H1 (cell line): ENCODE results near the gene OR51B2. TPM values are rescaled to one million over a fixed set of nuclear protein-coding genes. Genes with fewer than 3 reads are reported as not detected.
"Not testable (repeated sequence)": the region's sequence is repeated elsewhere in the genome, so short reads cannot be mapped to it uniquely, and the experiment has no call there.

ENCODE experiments used
- CTCF ChIA-PET: fragments of 300-600 bp; sonication (Branson Sonifier 250); formaldehyde crosslinking; loops from one replicate; lab custom pipeline; 2021; ENCODE audit not compliant: partially characterized antibody; lab: Charles Lee
- POLR2A ChIA-PET: fragments of 300-600 bp; sonication (Branson Sonifier 250); formaldehyde crosslinking; loops from one replicate; lab custom pipeline; 2021; ENCODE audit warnings: inconsistent platforms; ENCODE audit not compliant: partially characterized antibody; lab: Charles Lee
- DNase-seq, 2 experiments: peaks; one replicate each; pipeline versions ENCODE4 v3.0.0 to v3.0.0-alpha.2; 2010 to 2022; ENCODE audit warnings: low spot score in 2 of 2, low read depth in 1 of 2, mixed read lengths in 1 of 2
- FAIRE-seq: peaks from 2 replicates; lab custom pipeline; 2011; peaks lifted over from hg19 to GRCh38; lab: Jason Lieb, UNC
- H2AFZ ChIP-seq: 2 replicates; pipeline ENCODE4 v1.8.1; 2012; ENCODE audit warnings: low read length, inconsistent platforms
- H2AK5ac ChIP-seq: 2 replicates; pipeline ENCODE4 v1.6.1; 2013; ENCODE audit warnings: low read depth, low read length
- H2BK120ac ChIP-seq: replicated peaks from 2 replicates; pipeline ENCODE3; 2013; ENCODE audit warnings: low read depth, low read length, inconsistent platforms
- H2BK12ac ChIP-seq: 2 replicates; pipeline ENCODE4 v1.6.1; 2013; ENCODE audit warnings: low read depth, low read length
- H2BK15ac ChIP-seq: 2 replicates; pipeline ENCODE4 v1.6.1; 2013; ENCODE audit warnings: low read length
- H2BK20ac ChIP-seq: 2 replicates; pipeline ENCODE4 v1.6.1; 2013; ENCODE audit warnings: low read length
- H2BK5ac ChIP-seq: 2 replicates; pipeline ENCODE4 v1.6.1; 2013; ENCODE audit warnings: low read depth, low read length
- H3K14ac ChIP-seq: 2 replicates; pipeline ENCODE4 v1.6.1; 2013; ENCODE audit warnings: inconsistent platforms; ENCODE audit not compliant: insufficient read length
- H3K18ac ChIP-seq: 2 replicates; pipeline ENCODE4 v1.6.1; 2013; ENCODE audit warnings: low read length; ENCODE audit errors: extremely low read depth
- H3K23ac ChIP-seq: 2 replicates; pipeline ENCODE4 v1.6.1; 2013; ENCODE audit warnings: inconsistent platforms; ENCODE audit not compliant: insufficient read length
- H3K23me2 ChIP-seq: 2 replicates; pipeline ENCODE4 v1.6.1; 2013; ENCODE audit warnings: low read depth, low read length
- H3K27ac ChIP-seq: 2 replicates; pipeline ENCODE4 v1.6.1; 2011; ENCODE audit warnings: low read depth, low read length, inconsistent platforms
- H3K27me3 ChIP-seq, 4 experiments: replicated peaks in 1 of 4; 1 replicate in 1 of 4; 2 replicates in 3 of 4; pipeline versions ENCODE4 v1.6.1 to v1.8.1; 2011 to 2013; ENCODE audit warnings: low read length in 3 of 4, mild to moderate bottlenecking in 3 of 4, inconsistent platforms in 2 of 4, mixed read lengths in 2 of 4, moderate library complexity in 1 of 4; ENCODE audit not compliant: control insufficient read depth in 3 of 4, insufficient read depth in 3 of 4; ENCODE audit errors: extremely low read depth in 1 of 4
- H3K36me3 ChIP-seq, 4 experiments: 2 replicates each; pipeline versions ENCODE4 v1.6.1 to v1.8.1; 2011 to 2013; ENCODE audit warnings: mild to moderate bottlenecking in 4 of 4, low read length in 3 of 4, moderate library complexity in 2 of 4, control low read depth in 1 of 4, inconsistent platforms in 1 of 4; ENCODE audit not compliant: insufficient read depth in 4 of 4, control insufficient read depth in 2 of 4
- H3K4ac ChIP-seq: replicated peaks from 2 replicates; pipeline ENCODE3; 2013; ENCODE audit warnings: low read length, low read depth, mixed read lengths, inconsistent platforms; ENCODE audit not compliant: insufficient read length
- H3K4me1 ChIP-seq, 4 experiments: replicated peaks in 1 of 4; 1 replicate in 1 of 4; 2 replicates in 3 of 4; pipeline versions ENCODE4 v1.6.1 to v1.8.1; 2011 to 2013; ENCODE audit warnings: low read length in 3 of 4, inconsistent platforms in 2 of 4, mixed read lengths in 1 of 4; ENCODE audit not compliant: insufficient read depth in 4 of 4, control insufficient read depth in 3 of 4
- H3K4me2 ChIP-seq, 2 experiments: 2 replicates each; pipeline versions ENCODE4 v1.6.1 to v1.8.1; 2011 to 2013; ENCODE audit warnings: low read depth in 2 of 2, low read length in 2 of 2, control low read depth in 1 of 2, inconsistent platforms in 1 of 2, mild to moderate bottlenecking in 1 of 2; ENCODE audit not compliant: insufficient read depth in 1 of 2
- H3K4me3 ChIP-seq, 4 experiments: fragments of 200-600, 300-600 bp in 1 of 4; sonication (generic), shearing (Covaris generic), sonication (Bioruptor Twin) in 1 of 4; 2 replicates each; pipeline versions ENCODE4 v1.5.1 to v1.8.1; 2011 to 2016; ENCODE audit warnings: low read length in 4 of 4, low read depth in 3 of 4, control low read depth in 2 of 4, inconsistent platforms in 2 of 4, mild to moderate bottlenecking in 2 of 4, mixed read lengths in 1 of 4, moderate library complexity in 1 of 4; ENCODE audit not compliant: insufficient read depth in 2 of 4; ENCODE audit errors: extremely low read depth in 1 of 4
- H3K56ac ChIP-seq: replicated peaks from 2 replicates; pipeline ENCODE3; 2013; ENCODE audit warnings: low read depth, mild to moderate bottlenecking, mixed read lengths, low read length, inconsistent platforms; ENCODE audit not compliant: insufficient read length
- H3K79me1 ChIP-seq: 2 replicates; pipeline ENCODE4 v1.6.1; 2013; ENCODE audit warnings: low read depth, low read length, control low read depth
- H3K79me2 ChIP-seq, 2 experiments: 2 replicates each; pipeline versions ENCODE4 v1.6.1 to v1.8.1; 2012 to 2013; ENCODE audit warnings: low read length in 2 of 2, mild to moderate bottlenecking in 2 of 2, inconsistent platforms in 1 of 2; ENCODE audit not compliant: insufficient read depth in 2 of 2, control insufficient read depth in 1 of 2
- H3K9ac ChIP-seq, 4 experiments: replicated peaks in 1 of 4; 1 replicate in 1 of 4; 2 replicates in 3 of 4; pipeline versions ENCODE4 v1.6.1 to v1.8.1; 2011 to 2013; ENCODE audit warnings: low read depth in 3 of 4, low read length in 3 of 4, control low read depth in 2 of 4, mild to moderate bottlenecking in 2 of 4, moderate library complexity in 2 of 4, inconsistent platforms in 1 of 4; ENCODE audit errors: extremely low read depth in 1 of 4
- H3K9me3 ChIP-seq, 2 experiments: 2 replicates each; pipeline versions ENCODE4 v1.6.1 to v1.8.1; 2012 to 2013; ENCODE audit warnings: mild to moderate bottlenecking in 2 of 2, moderate library complexity in 2 of 2, control low read depth in 1 of 2, inconsistent platforms in 1 of 2, low read depth in 1 of 2, low read length in 1 of 2, mixed read lengths in 1 of 2; ENCODE audit not compliant: insufficient read depth in 2 of 2
- H4K20me1 ChIP-seq, 2 experiments: replicated peaks in 1 of 2; 2 replicates each; pipeline versions ENCODE3 to v1.8.1; 2011 to 2013; ENCODE audit warnings: inconsistent platforms in 2 of 2, low read length in 2 of 2, mild to moderate bottlenecking in 1 of 2; ENCODE audit not compliant: insufficient read depth in 2 of 2, control insufficient read depth in 1 of 2
- H4K5ac ChIP-seq: 2 replicates; pipeline ENCODE4 v1.6.1; 2013; ENCODE audit warnings: low read length, low read depth, mixed read lengths, inconsistent platforms; ENCODE audit not compliant: insufficient read length
- H4K8ac ChIP-seq: 2 replicates; pipeline ENCODE4 v1.8.0; 2013; ENCODE audit warnings: mild to moderate bottlenecking, moderate library complexity, low read length, inconsistent platforms; ENCODE audit not compliant: insufficient read depth; ENCODE audit errors: extremely low read depth
- H4K91ac ChIP-seq: replicated peaks from 2 replicates; pipeline ENCODE3; 2013; ENCODE audit warnings: low read length, mixed read lengths, inconsistent platforms; ENCODE audit not compliant: insufficient read length
- WGBS, 2 experiments: shearing (Covaris generic) in 1 of 2; methylation state at CpG; one replicate each; pipeline versions ENCODE4 v1.1.6 to v1.1.7; 2013 to 2015; ENCODE audit warnings: low lambda C conversion rate in 2 of 2, mixed read lengths in 2 of 2, inconsistent platforms in 1 of 2, low coverage in 1 of 2, missing lambda C conversion rate in 1 of 2; ENCODE audit not compliant: insufficient replicate concordance in 2 of 2, insufficient coverage in 1 of 2, insufficient read length in 1 of 2; ENCODE audit errors: extremely low coverage in 1 of 2, missing lambda C conversion rate in 1 of 2; 5-methylcytosine and 5-hydroxymethylcytosine counted together
- polyA plus RNA-seq, 7 experiments: library from polyadenylated mRNA; depleted of rRNA in 3 of 7; stranded (reverse) in 5 of 7; unstranded in 2 of 7; fragments of >200 nt in 5 of 7; fragments of 200-250 nt in 2 of 7; gene quantifications; 1 replicate in 5 of 7; 2 replicates in 1 of 7; 4 replicates in 1 of 7; pipeline versions ENCODE4 v1.2.1 to v1.2.3, GENCODE V29; 2011 to 2013; ENCODE audit warnings: missing spikeins in 2 of 7, mixed read lengths in 2 of 7
- total RNA-seq: library from RNA; stranded (reverse); fragmentation: NEBNext Ultra II Directional; extraction: Animal tissue kit (Norgen Biotek cat#: 25700); gene quantifications from 2 replicates; pipeline ENCODE4 v1.2.1, GENCODE V29; 2021
- TF ChIP-seq, protein P1 (sequence below), 3 experiments: IDR thresholded peaks; 1 replicate in 2 of 3; 2 replicates in 1 of 3; pipeline versions ENCODE4 v1.5.1 to v1.6.1; 2011; ENCODE audit warnings: low read length in 3 of 3, mild to moderate bottlenecking in 3 of 3, inconsistent platforms in 2 of 3, low read depth in 1 of 3, moderate library complexity in 1 of 3; ENCODE audit not compliant: insufficient read depth in 1 of 3; ENCODE audit errors: control extremely low read depth in 1 of 3

OR51B2 gene
- total and polyA plus RNA-seq, 2 of the 8 experiments (the other 6 are each of a cell fraction or from before 2014, with no cell fraction given) = not detected

DNA sequence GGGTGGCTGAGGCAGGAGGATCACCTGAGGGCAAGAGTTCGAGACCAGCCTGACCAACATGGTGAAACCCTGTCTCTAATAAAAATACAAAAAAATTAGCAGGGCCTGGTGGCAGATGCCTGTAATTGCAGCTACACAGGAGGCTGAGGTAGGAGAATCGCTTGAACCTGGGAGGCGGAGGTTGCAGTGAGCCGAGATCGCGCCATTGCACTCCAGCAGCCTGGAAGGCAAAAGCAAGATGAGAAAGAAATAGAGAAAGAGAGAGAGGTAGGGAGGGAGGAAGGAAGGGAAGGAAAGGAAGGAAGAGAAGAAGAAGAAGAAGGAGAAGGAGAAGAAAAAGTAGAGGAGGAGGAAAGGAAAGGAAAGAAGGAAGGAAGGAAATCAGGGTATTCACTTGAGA lies 42.3 kb upstream of the OR51B2 start:
- FAIRE-seq, H3K27ac ChIP-seq, H3K4me2 ChIP-seq, H3K9ac ChIP-seq, H3K18ac ChIP-seq, H2AK5ac ChIP-seq, DNase-seq, H3K4ac ChIP-seq, H3K4me1 ChIP-seq, H4K20me1 ChIP-seq, H2BK15ac ChIP-seq, H2BK120ac ChIP-seq, H2BK20ac ChIP-seq, H4K5ac ChIP-seq, H4K91ac ChIP-seq, H2BK12ac ChIP-seq, H3K23ac ChIP-seq, H3K23me2 ChIP-seq, H2AFZ ChIP-seq, H3K27me3 ChIP-seq, POLR2A ChIA-PET, H3K4me3 ChIP-seq, H3K36me3 ChIP-seq, H3K14ac ChIP-seq, H3K56ac ChIP-seq, H4K8ac ChIP-seq, H3K9me3 ChIP-seq, H3K79me1 ChIP-seq, H3K79me2 ChIP-seq, H2BK5ac ChIP-seq: not testable (repeated sequence)
- WGBS, 2 experiments = 76% methylated on average over 6 of the region's 6 CpGs; no CpG with 5 or more reads in 1 of the 2 experiments
- TF ChIP-seq, protein P1, sequence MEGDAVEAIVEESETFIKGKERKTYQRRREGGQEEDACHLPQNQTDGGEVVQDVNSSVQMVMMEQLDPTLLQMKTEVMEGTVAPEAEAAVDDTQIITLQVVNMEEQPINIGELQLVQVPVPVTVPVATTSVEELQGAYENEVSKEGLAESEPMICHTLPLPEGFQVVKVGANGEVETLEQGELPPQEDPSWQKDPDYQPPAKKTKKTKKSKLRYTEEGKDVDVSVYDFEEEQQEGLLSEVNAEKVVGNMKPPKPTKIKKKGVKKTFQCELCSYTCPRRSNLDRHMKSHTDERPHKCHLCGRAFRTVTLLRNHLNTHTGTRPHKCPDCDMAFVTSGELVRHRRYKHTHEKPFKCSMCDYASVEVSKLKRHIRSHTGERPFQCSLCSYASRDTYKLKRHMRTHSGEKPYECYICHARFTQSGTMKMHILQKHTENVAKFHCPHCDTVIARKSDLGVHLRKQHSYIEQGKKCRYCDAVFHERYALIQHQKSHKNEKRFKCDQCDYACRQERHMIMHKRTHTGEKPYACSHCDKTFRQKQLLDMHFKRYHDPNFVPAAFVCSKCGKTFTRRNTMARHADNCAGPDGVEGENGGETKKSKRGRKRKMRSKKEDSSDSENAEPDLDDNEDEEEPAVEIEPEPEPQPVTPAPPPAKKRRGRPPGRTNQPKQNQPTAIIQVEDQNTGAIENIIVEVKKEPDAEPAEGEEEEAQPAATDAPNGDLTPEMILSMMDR (IDR thresholded peaks at IDR 0.05; ENCODE audit: control extremely low read depth in 1 of 3, insufficient read depth in 1 of 3, low read depth in 1 of 3, low read length in 3 of 3) = peak in 1 of 3 experiments; percentile 4; a peak in 1 of 4 replicates
- CTCF ChIA-PET = interaction anchor here (0.8 to 1.6 kb wide), 7 partner anchors 16 to 242 kb away, joined by 3 to 5 read pairs (median 3); no protein-coding TSS in a partner anchor
